AG04449 (cell line): Measurements from ENCODE around the gene ZDHHC13.
A peak's percentile ranks its signal among the peaks of the same experiment; 100 is the strongest.

ENCODE experiments used
- CTCF ChIA-PET: fragments of 350-600 bp; formaldehyde crosslinking; extraction: SDS; loops from one replicate; lab custom pipeline; 2021; ENCODE audit warnings: antibody characterized with exemption; lab: Yijun Ruan, JAX
- POLR2A ChIA-PET: fragments of 400-600, 350-600 bp; formaldehyde crosslinking; extraction: SDS; loops from one replicate; lab custom pipeline; 2020; ENCODE audit warnings: antibody characterized with exemption, inconsistent platforms; lab: Yijun Ruan, JAX
- DNase-seq: peaks from one replicate; pipeline ENCODE4 v3.0.0-alpha.2; 2010; ENCODE audit warnings: low read depth, low spot score
- H3K4me3 ChIP-seq: 2 replicates; pipeline ENCODE4 v1.5.1; 2011; ENCODE audit warnings: low read depth, mild to moderate bottlenecking, control low read depth, low read length
- TF ChIP-seq, protein P1 (sequence below): IDR thresholded peaks from one replicate; pipeline ENCODE4 v1.5.1; 2011; ENCODE audit warnings: mild to moderate bottlenecking, moderate library complexity, low read length, control low read depth, inconsistent platforms; ENCODE audit not compliant: insufficient read depth; ENCODE audit errors: missing control alignments

ZDHHC13 gene

DNA sequence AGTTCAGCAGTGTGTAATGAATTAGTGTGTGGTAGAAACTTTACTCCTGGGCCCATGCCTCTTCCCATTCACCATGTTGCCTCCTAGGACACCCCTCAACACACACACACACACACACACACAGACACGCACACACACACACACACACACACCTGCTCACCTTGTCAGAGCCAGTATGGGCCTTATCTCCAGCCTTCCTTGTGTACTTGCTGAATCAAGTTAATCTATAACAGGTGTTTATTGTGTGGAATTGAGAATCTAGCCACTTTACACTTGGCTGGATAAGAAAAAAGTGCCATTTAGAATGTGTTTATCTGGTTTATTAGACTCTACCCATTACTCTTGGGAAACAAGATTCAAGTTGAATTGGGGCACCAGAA, 14.5 kb upstream of the ZDHHC13 start:
- TF ChIP-seq, protein P1, sequence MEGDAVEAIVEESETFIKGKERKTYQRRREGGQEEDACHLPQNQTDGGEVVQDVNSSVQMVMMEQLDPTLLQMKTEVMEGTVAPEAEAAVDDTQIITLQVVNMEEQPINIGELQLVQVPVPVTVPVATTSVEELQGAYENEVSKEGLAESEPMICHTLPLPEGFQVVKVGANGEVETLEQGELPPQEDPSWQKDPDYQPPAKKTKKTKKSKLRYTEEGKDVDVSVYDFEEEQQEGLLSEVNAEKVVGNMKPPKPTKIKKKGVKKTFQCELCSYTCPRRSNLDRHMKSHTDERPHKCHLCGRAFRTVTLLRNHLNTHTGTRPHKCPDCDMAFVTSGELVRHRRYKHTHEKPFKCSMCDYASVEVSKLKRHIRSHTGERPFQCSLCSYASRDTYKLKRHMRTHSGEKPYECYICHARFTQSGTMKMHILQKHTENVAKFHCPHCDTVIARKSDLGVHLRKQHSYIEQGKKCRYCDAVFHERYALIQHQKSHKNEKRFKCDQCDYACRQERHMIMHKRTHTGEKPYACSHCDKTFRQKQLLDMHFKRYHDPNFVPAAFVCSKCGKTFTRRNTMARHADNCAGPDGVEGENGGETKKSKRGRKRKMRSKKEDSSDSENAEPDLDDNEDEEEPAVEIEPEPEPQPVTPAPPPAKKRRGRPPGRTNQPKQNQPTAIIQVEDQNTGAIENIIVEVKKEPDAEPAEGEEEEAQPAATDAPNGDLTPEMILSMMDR = no peak
- H3K4me3 ChIP-seq = no peak overlapping the region
- CTCF ChIA-PET = interaction anchor here (0.8 to 2.0 kb wide), 3 partner anchors 8 to 31 kb away, joined by 3 to 6 read pairs (median 6); no protein-coding TSS in a partner anchor
- DNase-seq = no peak
- POLR2A ChIA-PET = no interaction called here

DNA sequence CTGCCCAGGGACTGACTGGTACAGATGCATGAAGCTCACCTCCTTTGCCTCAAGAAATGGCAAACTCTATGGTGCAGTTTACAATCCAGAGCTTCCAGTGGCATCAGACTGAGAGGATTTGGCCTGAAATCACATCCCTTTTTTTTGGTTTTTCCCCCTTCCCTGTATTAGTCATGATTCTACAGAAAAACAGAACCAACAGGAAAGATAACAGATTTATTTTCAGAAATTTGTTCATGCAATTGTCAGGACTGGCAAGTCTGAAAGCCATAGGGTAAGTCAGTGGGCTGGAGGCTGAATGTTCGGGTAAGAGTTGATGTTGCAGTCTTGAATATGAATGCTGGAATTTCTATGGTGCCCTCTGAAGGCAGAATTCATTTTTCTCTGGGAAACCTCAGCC, 12.0 kb upstream of the ZDHHC13 start:
- H3K4me3 ChIP-seq = no peak overlapping the region
- ChIA-PET CTCF (no interaction called here), POLR2A (no interaction called here)
- DNase-seq = no peak
- TF ChIP-seq, protein P1 = no peak

DNA sequence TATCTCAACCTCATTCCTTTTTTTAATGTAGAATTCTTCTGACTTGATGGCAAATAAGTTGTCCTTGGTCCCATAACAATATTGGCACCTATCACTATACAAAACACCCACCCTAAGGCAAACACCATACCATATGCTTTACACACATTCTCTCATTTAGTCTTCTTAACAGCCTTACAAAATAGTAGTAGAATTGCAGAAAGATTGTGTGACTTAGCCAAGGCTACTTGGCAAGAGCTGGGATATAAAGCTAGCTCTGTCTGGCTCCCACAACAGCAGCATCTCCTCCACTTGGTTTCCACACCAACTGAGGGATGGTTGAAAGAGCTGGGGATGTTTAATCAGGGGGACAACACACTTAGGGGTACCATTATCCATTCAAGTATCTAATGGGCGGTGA, 9.8 kb upstream of the ZDHHC13 start:
- CTCF ChIA-PET = interaction anchor here (1.1 kb wide), 1 partner anchor 36 kb away, joined by 3 read pairs; no protein-coding TSS in a partner anchor
- no peak overlapping the region for H3K4me3 ChIP-seq
- TF ChIP-seq, protein P1 = no peak
- no peak for DNase-seq
- POLR2A ChIA-PET = no interaction called here

DNA sequence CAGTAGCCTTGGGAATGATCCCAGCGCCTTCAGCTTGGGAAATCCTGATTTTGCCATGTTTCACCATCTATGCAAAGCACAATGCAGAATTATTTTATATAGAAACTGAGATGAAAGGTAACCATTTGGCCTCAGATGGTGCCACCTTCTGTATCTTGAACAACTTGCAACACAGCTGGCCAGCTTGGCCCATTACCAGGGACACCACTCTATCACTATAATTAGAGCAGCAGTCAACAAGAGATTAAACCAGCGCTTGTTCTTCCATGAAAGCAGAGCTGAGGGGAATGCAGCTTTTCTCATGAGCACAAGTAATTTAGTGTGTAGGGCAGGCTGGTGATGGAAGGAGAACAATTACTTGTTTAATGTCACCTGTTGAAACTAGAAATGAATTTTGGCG, 6.7 kb upstream of the ZDHHC13 start:
- TF ChIP-seq, protein P1 = no peak
- POLR2A ChIA-PET = no interaction called here
- DNase-seq = no peak
- CTCF ChIA-PET = interaction anchor here (1.0 to 1.5 kb wide), 3 partner anchors 8 to 35 kb away, joined by 3 to 6 read pairs (median 5); no protein-coding TSS in a partner anchor
- no peak overlapping the region for H3K4me3 ChIP-seq

DNA sequence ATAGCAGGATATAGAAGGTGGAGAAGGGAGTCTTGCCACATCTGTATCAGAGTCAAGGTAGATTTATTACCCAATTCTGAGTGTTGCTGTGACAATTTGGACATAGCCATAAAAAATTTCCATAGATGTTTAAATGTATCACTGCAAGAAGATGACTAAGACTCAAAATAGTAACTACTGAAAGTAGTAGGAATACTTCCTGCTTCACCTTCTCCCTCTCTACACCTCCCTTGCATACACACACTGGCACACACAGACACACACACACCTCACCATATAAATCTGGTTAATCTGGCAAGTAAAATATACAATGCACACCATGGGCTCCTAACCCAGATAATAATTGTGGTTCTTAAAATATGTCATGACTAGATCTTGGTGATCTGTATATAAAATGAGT, 5.2 kb upstream of the ZDHHC13 start:
- DNase-seq = no peak
- ChIA-PET POLR2A (no interaction called here), CTCF (interaction anchor here (1.0 to 1.3 kb wide), 3 partner anchors 8 to 51 kb away, joined by 3 to 4 read pairs (median 3); no protein-coding TSS in a partner anchor)
- no peak overlapping the region for H3K4me3 ChIP-seq
- TF ChIP-seq, protein P1 = no peak

DNA sequence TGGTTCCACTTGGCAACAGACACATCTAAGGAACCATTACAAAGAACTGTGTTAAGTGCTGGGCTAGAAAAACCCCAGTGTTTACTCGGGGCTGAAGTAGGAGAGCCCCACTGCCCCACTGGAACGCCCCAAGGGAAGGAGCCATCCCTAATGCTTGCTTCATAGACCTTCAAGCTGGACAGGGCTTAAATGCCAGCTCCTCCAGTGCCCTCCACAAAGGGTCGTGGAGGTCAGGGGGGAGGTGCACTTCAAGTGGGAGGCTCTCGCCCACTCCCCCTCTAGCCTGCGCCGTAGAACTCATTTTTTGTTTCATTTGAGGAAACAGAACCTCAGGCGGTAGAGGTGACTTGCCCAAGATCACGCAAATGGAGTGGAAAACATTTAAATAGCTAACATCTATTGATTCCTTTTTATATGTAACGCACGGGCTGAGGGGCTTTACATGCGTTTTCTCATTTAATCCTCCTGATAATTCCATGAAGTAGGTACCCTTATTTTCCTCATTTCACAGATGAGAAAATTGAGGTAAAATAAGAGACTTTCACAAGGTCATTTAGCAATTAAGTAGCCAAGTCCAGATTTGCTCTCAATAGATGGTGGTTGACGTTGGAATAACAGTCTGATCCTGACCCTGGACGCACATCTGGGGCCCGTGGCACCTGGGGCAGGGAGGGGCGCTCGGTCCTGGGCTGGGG, 545 bp upstream of the ZDHHC13 start:
- CTCF ChIA-PET = interaction anchor here (1.2 to 2.6 kb wide), 3 partner anchors 40 to 46 kb away, joined by 4 to 18 read pairs (median 5); no protein-coding TSS in a partner anchor
- TF ChIP-seq, protein P1 = no peak
- peak overlapping the region; percentile 83 for H3K4me3 ChIP-seq
- POLR2A ChIA-PET = interaction anchor here (0.5 kb wide), 1 partner anchor 40 kb away, joined by 3 read pairs; no protein-coding TSS in a partner anchor
- DNase-seq = no peak
